IPS DF 4.7 (cell line): ENCODE results near the gene NCKAP5.

Experiments used
- DNase-seq: peaks from one replicate; pipeline ENCODE4 v3.0.0-alpha.2; 2013; ENCODE audit warnings: low spot score; ENCODE audit errors: extremely low read depth

NCKAP5 gene

GRCh38 chr2:132897111-132897510, 671.2 kb downstream of the NCKAP5 start:
- DNase-seq = no peak

GRCh38 chr2:132896073-132896472, 672.2 kb downstream of the NCKAP5 start:
- DNase-seq = no peak

GRCh38 chr2:132891498-132891897, 676.8 kb downstream of the NCKAP5 start:
- DNase-seq = no peak

GRCh38 chr2:132886574-132886973, 681.7 kb downstream of the NCKAP5 start:
- DNase-seq = no peak

GRCh38 chr2:132884705-132885104, 683.6 kb downstream of the NCKAP5 start:
- DNase-seq = no peak

GRCh38 chr2:132884292-132884691, 684.0 kb downstream of the NCKAP5 start:
- no peak for DNase-seq

- no peak for DNase-seq
Measured at GRCh38 chr2:132883430-132883829, 684.8 kb downstream of the NCKAP5 start.

- DNase-seq = no peak
Measured at GRCh38 chr2:132881546-132881945, 686.7 kb downstream of the NCKAP5 start.

GRCh38 chr2:132877923-132878322, 690.3 kb downstream of the NCKAP5 start:
- no peak for DNase-seq

GRCh38 chr2:132876745-132877391, 691.4 kb downstream of the NCKAP5 start:
- no peak for DNase-seq

GRCh38 chr2:132875193-132875592, 693.1 kb downstream of the NCKAP5 start:
- no peak for DNase-seq

GRCh38 chr2:132873738-132874137, 694.5 kb downstream of the NCKAP5 start:
- DNase-seq = no peak

GRCh38 chr2:132871831-132872230, 696.4 kb downstream of the NCKAP5 start:
- no peak for DNase-seq

- DNase-seq = no peak
Measured at GRCh38 chr2:132863961-132864360, 704.3 kb downstream of the NCKAP5 start.

- DNase-seq = no peak
Measured at GRCh38 chr2:132860220-132860619, 708.0 kb downstream of the NCKAP5 start.

- DNase-seq = no peak
Measured at GRCh38 chr2:132859590-132859989, 708.7 kb downstream of the NCKAP5 start.

- DNase-seq = no peak
Measured at GRCh38 chr2:132857319-132857718, 710.9 kb downstream of the NCKAP5 start.

GRCh38 chr2:132850688-132851087, 717.6 kb downstream of the NCKAP5 start:
- DNase-seq = no peak

- no peak for DNase-seq
Measured at GRCh38 chr2:132849118-132849517, 719.1 kb downstream of the NCKAP5 start.

- DNase-seq = no peak
Measured at GRCh38 chr2:132845339-132845738, 722.9 kb downstream of the NCKAP5 start.

- no peak for DNase-seq
Measured at GRCh38 chr2:132844585-132844984, 723.7 kb downstream of the NCKAP5 start.

GRCh38 chr2:132837769-132838168, 730.5 kb downstream of the NCKAP5 start:
- DNase-seq = no peak

GRCh38 chr2:132830321-132830827, 737.9 kb downstream of the NCKAP5 start:
- DNase-seq = no peak

GRCh38 chr2:132825601-132826000, 742.7 kb downstream of the NCKAP5 start:
- DNase-seq = no peak
